Measurements from ENCODE around the gene KCNK1.

The KCNK1 gene

GRCh38 chr1:233640179-233640578, 26.3 kb downstream of the KCNK1 start:
- DNase-seq = no peak

- DNase-seq = no peak
Measured at GRCh38 chr1:233641029-233641428, 27.1 kb downstream of the KCNK1 start.

DNA sequence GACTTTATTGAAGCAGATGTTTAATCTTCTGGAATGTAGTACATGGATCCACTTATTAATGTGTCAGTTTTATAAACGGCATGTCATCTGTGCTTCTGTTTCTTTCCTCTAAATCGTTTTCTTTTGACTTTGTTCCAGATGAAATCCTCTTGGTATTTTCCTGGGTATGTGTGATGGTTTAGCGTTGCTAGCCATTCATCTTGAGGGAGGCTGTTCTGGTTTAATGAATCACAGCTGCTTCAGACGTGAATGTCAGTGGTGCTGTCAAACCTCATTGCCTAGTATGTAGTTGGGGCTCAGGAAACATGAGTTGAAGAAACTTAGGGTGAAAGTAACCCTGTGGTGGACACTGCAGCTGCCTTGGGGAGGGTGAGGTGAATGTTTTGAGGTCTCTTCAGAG, 33.2 kb downstream of the KCNK1 start:
- DNase-seq = peak; percentile 70

- no peak for DNase-seq
Measured at GRCh38 chr1:233647636-233648035, 33.7 kb downstream of the KCNK1 start.

GRCh38 chr1:233651061-233651460, 37.2 kb downstream of the KCNK1 start:
- DNase-seq = no peak

GRCh38 chr1:233651563-233652233, 37.8 kb downstream of the KCNK1 start:
- DNase-seq = no peak

DNA sequence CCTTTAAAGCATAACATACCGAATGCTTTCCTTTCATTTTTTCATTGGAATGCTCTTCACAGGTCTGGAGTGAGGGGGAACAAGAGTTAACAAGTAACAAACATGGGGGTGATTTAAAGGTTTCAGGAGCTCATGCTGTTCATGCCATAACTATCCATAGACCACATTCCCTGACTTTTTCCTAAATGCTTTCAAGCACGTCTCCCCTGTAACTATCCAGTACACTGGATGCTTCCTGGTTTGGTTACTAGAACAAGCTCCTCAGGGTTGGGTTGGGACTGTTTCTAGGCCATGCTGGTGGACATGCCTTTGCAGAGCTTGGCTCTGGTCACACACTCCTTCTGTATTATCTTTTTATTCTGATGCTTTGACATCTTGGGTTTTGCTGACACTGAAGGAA, 38.6 kb downstream of the KCNK1 start:
- no peak for DNase-seq

DNA sequence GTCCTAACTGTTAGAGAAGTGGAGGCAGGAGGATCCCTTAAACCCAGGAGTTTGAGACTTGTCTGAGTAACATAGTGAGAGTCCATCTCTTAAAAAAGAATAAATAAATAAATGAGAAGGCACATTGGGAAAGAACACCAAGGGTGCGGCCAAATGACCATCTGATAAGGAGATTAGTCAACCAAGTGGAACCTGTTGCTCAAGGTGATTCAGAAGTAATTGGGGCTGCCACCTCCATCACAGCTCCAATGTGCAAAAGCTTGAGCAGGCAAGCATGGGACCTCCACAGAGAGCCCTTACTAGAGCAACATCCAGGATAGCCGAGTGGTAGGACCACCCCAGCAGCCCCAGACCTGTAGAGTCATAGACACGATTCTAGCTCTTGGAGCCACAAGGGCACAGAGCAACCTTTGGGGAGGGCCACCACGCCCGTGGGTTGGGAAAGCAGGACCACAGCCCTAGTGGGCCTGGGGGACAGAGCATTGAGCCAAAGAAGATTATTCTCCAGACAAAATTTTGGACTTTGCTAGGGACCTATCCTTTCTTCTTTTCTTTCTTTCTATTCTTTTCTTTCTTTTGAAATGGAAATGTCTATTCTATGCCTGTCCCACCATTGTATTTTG, 40.9 kb downstream of the KCNK1 start:
- DNase-seq = no peak

DNA sequence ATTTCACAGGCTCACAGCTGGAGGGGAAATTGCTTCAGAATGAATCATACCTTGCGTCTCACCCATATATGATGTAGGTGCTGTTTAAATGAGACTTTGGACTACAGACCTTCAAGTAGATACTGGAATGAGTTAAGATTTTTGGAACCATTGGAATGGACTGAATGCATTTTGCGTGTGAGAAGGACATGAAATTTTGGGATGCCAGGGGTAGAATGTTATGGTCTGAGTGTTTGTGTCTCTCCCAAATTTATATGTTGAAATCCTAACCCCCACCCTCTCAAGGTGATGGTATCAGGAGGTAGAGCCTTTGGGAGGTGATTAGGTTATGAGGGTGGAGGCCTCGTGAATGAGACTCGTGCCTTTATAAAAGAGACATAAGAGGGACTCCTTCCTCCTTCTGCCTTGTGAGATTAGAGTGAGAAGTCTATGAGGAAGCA, 41.4 kb downstream of the KCNK1 start:
- DNase-seq = no peak

DNA sequence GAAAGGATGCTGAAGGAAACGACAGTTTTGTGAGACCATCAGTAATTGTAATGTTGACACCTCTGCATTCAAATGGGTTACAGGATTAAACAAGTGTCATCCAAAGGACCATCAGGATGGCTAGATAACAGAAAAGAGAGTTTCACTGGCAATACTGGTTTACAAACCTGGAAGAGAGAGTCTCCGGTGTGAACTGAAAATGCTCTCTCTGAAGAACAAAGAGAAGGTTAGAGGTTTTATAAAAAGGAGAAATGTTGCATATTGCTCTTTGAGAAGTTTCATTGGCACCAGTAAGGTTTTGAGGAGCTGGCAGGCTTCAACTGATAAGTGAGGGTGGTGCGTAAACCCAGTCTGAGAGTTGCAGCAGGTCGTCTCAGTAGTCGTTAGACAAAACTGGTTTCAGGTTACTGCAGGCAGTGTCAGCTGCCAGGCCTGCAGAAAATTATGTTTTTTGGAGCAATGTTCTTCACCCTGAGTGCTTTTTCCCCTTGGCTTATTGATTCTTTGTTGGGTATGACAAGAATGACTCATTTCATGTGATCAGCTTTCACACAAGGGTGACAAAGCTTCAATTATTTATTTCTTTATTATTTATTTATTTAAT, 42.2 kb downstream of the KCNK1 start:
- no peak for DNase-seq

- DNase-seq = no peak
Measured at GRCh38 chr1:233656687-233657086, 42.8 kb downstream of the KCNK1 start.

DNA sequence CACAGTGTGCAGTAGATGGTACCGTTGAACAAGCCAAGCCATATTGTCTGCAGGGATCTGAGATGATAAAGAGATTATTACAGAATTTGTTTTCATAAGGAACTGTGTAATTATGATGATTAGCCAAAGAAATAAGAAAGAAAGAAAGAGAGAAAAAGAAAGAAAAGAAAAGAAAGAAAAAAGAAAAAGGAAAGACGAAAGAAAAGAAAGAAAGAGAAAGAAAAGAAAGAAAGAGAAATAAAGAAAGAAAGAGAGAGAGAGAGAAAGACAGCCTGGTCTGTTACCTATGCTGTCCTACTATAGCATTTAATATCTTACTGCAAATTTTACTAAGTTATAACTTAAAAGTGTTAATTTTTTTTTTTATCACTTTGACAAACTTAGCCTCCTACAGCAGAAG, 43.6 kb downstream of the KCNK1 start:
- DNase-seq = no peak

DNA sequence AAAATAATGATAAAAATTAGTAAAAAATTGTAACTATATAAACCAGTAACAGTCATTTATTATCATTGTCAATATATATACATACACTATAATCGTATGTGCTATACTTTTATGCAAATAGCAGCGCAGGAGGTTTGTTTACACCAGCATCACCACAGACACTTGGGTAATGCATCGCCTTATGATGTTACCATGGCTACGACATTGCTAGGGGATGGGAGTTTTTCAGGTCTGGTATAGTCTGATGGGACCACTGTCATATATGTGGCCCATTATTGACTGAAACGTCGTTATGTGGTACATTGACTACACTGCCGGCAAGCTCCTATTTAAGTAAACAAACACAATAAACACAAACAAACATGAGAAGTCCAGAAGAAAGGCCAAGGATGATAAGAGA, 45.6 kb downstream of the KCNK1 start:
- no peak for DNase-seq

DNA sequence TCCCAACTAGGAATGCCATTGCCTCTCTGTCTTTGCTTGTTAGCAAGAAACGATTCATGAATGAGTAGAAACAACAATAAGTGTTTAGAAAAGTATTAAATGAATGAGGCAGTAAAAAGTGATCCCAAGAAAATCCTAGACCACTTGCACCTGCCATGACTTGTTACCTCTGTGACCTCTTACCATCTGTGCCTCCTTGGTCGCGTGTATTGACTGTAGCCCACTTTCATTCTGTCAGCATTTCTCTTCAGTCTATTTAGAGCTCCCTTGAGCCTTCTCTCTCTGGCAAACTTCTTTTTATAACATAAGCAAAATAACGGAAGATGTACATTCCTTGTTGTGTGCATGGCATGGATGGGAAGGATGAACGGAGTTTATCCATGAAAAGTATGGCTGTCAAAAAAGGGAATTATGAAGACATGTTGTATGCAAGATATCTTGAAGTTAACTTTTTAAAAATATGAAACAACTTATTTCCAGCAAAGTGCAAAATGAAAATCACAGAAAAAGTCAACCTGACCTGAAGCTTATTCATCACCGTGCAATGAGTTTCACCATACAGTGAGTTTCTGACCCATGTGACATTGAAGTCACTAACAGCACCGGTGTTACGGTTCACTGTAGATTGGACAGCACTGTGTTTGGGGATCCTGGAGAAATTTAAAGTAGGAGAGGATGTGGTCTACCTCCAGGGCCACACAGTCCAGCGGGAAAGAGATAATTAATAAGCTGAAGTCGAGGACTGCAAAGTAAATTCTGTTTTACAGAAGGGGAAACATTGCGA, 47.7 kb downstream of the KCNK1 start:
- no peak for DNase-seq

- peak; percentile 70 for DNase-seq
Measured at GRCh38 chr1:233662575-233663304, 48.8 kb downstream of the KCNK1 start.

DNA sequence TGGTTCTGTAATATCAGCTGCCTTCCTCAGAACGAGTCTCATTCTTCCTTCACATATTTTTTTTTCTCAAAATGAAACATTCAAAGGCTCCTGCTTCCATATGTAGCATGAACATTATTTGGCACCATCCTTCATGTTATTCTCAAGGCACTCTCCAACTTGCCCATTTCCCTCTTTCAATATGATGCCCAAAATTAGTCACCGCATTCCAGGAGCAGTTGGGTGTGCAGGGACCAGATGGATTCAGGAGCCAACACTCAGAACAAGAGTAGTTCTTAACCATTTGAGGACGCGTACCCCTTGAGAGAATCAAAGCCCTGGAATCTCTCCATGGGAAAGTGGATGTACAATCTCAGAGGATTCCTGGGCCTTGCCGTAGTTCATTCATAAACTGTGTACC, 50.3 kb downstream of the KCNK1 start:
- peak; percentile 14 for DNase-seq

GRCh38 chr1:233664804-233665574, 51.1 kb downstream of the KCNK1 start:
- DNase-seq = no peak

GRCh38 chr1:233665575-233666270, 51.8 kb downstream of the KCNK1 start:
- DNase-seq = no peak

- no peak for DNase-seq
Measured at GRCh38 chr1:233667741-233668140, 53.8 kb downstream of the KCNK1 start.

DNA sequence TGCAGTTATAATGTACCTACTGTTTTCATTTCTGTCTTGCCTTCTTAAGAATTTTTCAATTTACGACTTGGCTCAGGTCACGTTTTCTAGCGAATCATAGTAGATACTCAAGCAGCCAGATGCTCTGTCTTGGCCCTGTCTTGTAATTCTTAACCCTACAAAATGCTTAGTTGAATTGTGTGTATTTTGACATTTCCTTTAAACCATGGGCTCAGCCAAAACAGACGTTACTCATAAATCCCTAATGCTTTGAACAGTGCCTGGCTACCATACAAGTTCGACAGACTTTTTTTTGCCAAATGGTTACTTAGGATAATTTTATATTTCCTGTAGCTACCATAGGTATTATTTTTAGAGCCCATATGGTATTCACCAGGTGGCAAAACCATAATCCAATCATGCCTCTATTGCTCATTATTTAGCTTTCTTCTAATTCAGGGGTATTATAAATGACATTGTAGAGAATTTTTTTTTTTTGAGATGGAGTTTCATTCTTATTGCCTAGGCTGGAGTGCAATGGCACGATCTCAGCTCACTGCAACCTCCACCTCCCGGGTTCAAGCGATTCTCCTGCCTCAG, 54.3 kb downstream of the KCNK1 start:
- DNase-seq = peak; percentile 29

- peak; percentile 32 for DNase-seq
Measured at GRCh38 chr1:233668725-233669294, 54.9 kb downstream of the KCNK1 start.
